GM12865 (cell line): ENCODE measurements around the gene ACADS.

ENCODE experiments used
- DNase-seq: peaks from one replicate; pipeline ENCODE4 v3.0.0; 2010; ENCODE audit warnings: low read depth
- H3K4me3 ChIP-seq: 2 replicates; pipeline ENCODE4 v1.5.1; 2011; ENCODE audit warnings: mild to moderate bottlenecking, low read depth, low read length, control low read depth
- CTCF ChIP-seq: IDR thresholded peaks from 2 replicates; pipeline ENCODE4 v1.5.1; 2011; ENCODE audit warnings: low read length, control low read depth, low read depth, inconsistent platforms; ENCODE audit not compliant: insufficient read depth; ENCODE audit errors: missing control alignments

ACADS gene

GRCh38 chr12:120710031-120710804, 15.4 kb upstream of the ACADS start, which contains the start of gene UNC119B:
Gene UNC119B (plus strand): TSS chr12:120710458. CDS start chr12:120710475, 17 bp downstream.
- TF ChIP-seq CTCF: no peak
- H3K4me3 ChIP-seq: peak within 1 kb of the TSS; percentile 91
- DNase-seq: peak; percentile 58

DNA sequence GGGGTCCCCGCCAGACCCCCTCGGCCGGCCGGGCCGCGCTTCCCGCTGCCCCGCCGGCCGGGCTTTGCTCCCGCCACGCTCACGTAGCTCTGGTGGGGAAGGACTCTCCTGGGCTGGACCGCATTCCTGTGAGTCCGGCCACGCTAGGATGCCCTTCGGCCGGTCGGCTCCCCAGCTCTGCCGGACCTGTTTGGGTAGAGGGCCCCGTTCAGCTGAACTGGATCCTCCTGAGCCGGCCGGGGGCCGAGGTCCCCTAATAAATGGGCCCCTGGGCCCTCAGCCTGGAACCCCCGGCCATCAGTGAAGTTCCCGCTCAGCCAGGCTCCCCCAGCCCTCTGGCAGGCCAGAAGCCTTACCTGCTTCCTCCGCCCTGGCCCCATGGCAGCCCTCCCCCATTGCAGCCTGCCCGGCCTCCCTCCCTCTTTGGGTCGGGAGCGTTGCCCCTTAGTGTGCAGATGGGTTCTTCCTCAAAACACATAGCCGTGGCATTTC, 14.8 kb upstream of the ACADS start:
- no peak for TF ChIP-seq CTCF
- peak overlapping the region; percentile 91 for H3K4me3 ChIP-seq
- DNase-seq: peak; percentile 37

GRCh38 chr12:120711411-120711810, 14.2 kb upstream of the ACADS start:
- DNase-seq: no peak
- TF ChIP-seq CTCF: no peak
- peak overlapping the region; percentile 91 for H3K4me3 ChIP-seq

- no peak for TF ChIP-seq CTCF
- no peak overlapping the region for H3K4me3 ChIP-seq
- no peak for DNase-seq
Observed at GRCh38 chr12:120712610-120713009, 13.0 kb upstream of the ACADS start.

- DNase-seq: peak; percentile 88
- H3K4me3 ChIP-seq: no peak overlapping the region
Observed at GRCh38 chr12:120713861-120714482, 11.7 kb upstream of the ACADS start.

GRCh38 chr12:120718055-120718454, 7.6 kb upstream of the ACADS start:
- no peak for TF ChIP-seq CTCF
- H3K4me3 ChIP-seq: no peak overlapping the region
- DNase-seq: no peak

More at GRCh38 chr12:120713861-120714482, 11.7 kb upstream of the ACADS start:
- TF ChIP-seq CTCF: peak; percentile 82

DNA sequence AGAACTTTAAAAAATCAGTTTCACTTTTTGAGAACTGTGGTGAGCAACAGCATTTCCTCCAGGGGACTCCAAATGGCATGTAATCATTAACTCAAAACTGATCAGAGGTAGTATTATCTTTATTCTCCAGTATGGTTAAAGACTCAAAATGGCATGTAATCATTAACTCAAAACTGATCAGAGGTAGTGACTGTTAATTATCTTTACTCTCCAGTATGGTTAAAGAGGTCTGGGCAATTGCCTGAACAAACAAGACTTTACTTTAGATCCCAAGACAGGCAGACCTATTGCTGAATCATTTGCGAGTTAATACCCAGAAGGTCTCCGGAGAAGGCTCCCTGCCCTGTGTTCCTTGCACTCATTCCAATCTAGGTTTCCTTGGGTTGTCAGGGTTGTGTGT, 6.6 kb upstream of the ACADS start:
- no peak for DNase-seq
- no peak overlapping the region for H3K4me3 ChIP-seq
- no peak for TF ChIP-seq CTCF
